Superior temporal gyrus (tissue), 1 donor: ENCODE data around the gene GBE1.
"Not testable (repeated sequence)": the region's sequence is repeated elsewhere in the genome, so short reads cannot be mapped to it uniquely, and the experiment has no call there.

ENCODE experiments used
- DNase-seq: peaks from one replicate; pipeline ENCODE4 v3.0.0-alpha.2; 2016; ENCODE audit errors: extremely low spot score

Gene GBE1

GRCh38 chr3:81760924-81761903 lies at the start of gene GBE1:
Gene GBE1, minus strand, starts transcription at chr3:81761645. Its CDS starts 128 bp downstream, at chr3:81761517.
- DNase-seq, result peak; percentile 90

GRCh38 chr3:81808900-81809299 lies 47.5 kb upstream of the GBE1 start:
- no peak for DNase-seq

GRCh38 chr3:81799403-81799802 lies 38.0 kb upstream of the GBE1 start:
- DNase-seq, result no peak

GRCh38 chr3:81793410-81793809 lies 32.0 kb upstream of the GBE1 start:
- DNase-seq, result no peak

GRCh38 chr3:81790117-81790516 lies 28.7 kb upstream of the GBE1 start:
- DNase-seq, result no peak

GRCh38 chr3:81789691-81790090 lies 28.2 kb upstream of the GBE1 start:
- DNase-seq, result no peak

- DNase-seq, result no peak
Observed at GRCh38 chr3:81788610-81789009, 27.2 kb upstream of the GBE1 start.

- DNase-seq, result no peak
Observed at GRCh38 chr3:81788044-81788443, 26.6 kb upstream of the GBE1 start.

GRCh38 chr3:81782585-81782984 lies 21.1 kb upstream of the GBE1 start:
- DNase-seq, result no peak

GRCh38 chr3:81778678-81779182 lies 17.3 kb upstream of the GBE1 start:
- DNase-seq, result no peak

- DNase-seq, result no peak
Observed at GRCh38 chr3:81776643-81777042, 15.2 kb upstream of the GBE1 start.

- no peak for DNase-seq
Observed at GRCh38 chr3:81770710-81771109, 9.3 kb upstream of the GBE1 start.

GRCh38 chr3:81769299-81769698 lies 7.9 kb upstream of the GBE1 start:
- DNase-seq, result no peak

- DNase-seq, result not testable (repeated sequence)
Observed at GRCh38 chr3:81767250-81767859, 5.9 kb upstream of the GBE1 start.

GRCh38 chr3:81765400-81765799 lies 4.0 kb upstream of the GBE1 start:
- no peak for DNase-seq

GRCh38 chr3:81764665-81765064 lies 3.2 kb upstream of the GBE1 start:
- DNase-seq, result no peak

- DNase-seq, result no peak
Observed at GRCh38 chr3:81764002-81764401, 2.6 kb upstream of the GBE1 start.

GRCh38 chr3:81763001-81763400 lies 1.6 kb upstream of the GBE1 start:
- no peak for DNase-seq

- DNase-seq, result peak; percentile 52
Observed at GRCh38 chr3:81761904-81762580, 597 bp upstream of the GBE1 start.

GRCh38 chr3:81760215-81760614 lies 1.2 kb downstream of the GBE1 start:
- DNase-seq, result no peak

GRCh38 chr3:81758771-81759170 lies 2.7 kb downstream of the GBE1 start:
- DNase-seq, result not testable (repeated sequence)

- DNase-seq, result no peak
Observed at GRCh38 chr3:81758275-81758674, 3.2 kb downstream of the GBE1 start.
